Measurements from ENCODE around the gene MTAP.

DNA sequence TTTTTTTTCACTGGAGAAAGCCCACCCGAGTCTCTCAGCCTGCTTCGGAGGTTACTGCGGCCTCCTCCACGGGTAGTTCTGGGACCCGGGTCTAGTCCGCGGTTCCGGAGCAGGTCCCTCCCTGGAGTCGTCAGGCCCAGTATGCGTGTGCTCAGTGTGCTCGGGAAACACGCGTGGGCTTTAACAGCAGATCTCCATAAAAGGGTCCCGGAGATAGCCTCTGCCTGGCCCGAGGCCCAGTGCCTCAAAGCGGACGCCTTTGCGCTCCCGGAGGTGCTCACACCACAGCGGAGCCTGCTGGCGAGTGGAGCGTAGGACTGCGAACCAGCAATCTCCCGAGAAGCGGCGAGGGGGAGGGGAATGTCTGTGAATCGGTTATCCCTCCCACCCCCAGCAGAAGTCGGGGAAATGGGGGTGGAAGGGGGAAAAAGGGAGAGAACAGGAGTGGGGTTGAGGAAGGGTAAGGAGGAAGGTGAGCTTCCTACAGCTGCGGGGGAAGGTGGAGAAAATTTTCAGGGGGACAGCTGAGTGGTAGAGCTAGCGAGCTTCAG lies 163.0 kb downstream of the MTAP start:
- no peak for TF ChIP-seq POLR2AphosphoS5 (IDR thresholded peaks at IDR 0.05; ENCODE audit: low read depth, low read length)
- no peak for TF ChIP-seq SIN3A (IDR thresholded peaks at IDR 0.05; ENCODE audit: borderline replicate concordance, insufficient read depth, low read length)
- TF ChIP-seq, protein P1, sequence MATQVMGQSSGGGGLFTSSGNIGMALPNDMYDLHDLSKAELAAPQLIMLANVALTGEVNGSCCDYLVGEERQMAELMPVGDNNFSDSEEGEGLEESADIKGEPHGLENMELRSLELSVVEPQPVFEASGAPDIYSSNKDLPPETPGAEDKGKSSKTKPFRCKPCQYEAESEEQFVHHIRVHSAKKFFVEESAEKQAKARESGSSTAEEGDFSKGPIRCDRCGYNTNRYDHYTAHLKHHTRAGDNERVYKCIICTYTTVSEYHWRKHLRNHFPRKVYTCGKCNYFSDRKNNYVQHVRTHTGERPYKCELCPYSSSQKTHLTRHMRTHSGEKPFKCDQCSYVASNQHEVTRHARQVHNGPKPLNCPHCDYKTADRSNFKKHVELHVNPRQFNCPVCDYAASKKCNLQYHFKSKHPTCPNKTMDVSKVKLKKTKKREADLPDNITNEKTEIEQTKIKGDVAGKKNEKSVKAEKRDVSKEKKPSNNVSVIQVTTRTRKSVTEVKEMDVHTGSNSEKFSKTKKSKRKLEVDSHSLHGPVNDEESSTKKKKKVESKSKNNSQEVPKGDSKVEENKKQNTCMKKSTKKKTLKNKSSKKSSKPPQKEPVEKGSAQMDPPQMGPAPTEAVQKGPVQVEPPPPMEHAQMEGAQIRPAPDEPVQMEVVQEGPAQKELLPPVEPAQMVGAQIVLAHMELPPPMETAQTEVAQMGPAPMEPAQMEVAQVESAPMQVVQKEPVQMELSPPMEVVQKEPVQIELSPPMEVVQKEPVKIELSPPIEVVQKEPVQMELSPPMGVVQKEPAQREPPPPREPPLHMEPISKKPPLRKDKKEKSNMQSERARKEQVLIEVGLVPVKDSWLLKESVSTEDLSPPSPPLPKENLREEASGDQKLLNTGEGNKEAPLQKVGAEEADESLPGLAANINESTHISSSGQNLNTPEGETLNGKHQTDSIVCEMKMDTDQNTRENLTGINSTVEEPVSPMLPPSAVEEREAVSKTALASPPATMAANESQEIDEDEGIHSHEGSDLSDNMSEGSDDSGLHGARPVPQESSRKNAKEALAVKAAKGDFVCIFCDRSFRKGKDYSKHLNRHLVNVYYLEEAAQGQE (IDR thresholded peaks at IDR 0.05; ENCODE audit: insufficient read depth in 1 of 2, low read depth in 2 of 2, low read length in 2 of 2) = no peak
- TF ChIP-seq TAF1 (IDR thresholded peaks at IDR 0.05; ENCODE audit: borderline replicate concordance, insufficient read depth, low read length) = no peak
- no peak for TF ChIP-seq FOXP2 (optimal IDR thresholded peaks at IDR 0.05; ENCODE audit: borderline replicate concordance, extremely low read depth, extremely low read length, insufficient read depth)

All from PFSK-1 (cell line).